ENCODE measurements around the gene MAGEB17.
A peak's percentile ranks its signal among the peaks of the same experiment; 100 is the strongest.
"Not testable (repeated sequence)": the region's sequence is repeated elsewhere in the genome, so short reads cannot be mapped to it uniquely, and the experiment has no call there.

MAGEB17 gene

DNA sequence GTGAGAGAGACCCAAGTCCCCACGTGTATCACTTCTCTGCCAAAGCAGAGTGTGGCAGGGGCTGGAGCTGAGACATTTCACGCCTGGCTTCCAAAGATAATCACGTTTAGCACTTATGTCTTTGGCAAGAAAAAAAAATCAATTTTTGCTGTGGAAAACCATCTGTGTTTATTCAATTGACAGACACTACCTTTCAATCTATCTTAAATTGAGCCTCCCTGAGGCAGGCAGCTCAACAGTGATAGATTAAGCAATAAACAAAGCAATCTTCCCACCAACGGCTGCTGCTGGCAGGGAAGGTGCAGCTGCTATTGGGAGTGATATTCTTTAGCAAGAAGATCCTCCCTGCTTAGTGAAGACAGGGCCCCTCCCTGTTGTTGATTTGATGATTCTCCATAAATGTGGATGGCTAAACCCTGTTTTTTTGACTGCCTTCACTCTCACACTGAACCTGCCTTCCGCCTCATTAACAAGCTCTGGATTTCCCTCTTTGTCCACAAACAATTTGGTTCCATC lies 11.6 kb upstream of the MAGEB17 start:
- DNase-seq (ENCODE audit: insufficient read length, low spot score) (no peak), FAIRE-seq (no peak)

DNA sequence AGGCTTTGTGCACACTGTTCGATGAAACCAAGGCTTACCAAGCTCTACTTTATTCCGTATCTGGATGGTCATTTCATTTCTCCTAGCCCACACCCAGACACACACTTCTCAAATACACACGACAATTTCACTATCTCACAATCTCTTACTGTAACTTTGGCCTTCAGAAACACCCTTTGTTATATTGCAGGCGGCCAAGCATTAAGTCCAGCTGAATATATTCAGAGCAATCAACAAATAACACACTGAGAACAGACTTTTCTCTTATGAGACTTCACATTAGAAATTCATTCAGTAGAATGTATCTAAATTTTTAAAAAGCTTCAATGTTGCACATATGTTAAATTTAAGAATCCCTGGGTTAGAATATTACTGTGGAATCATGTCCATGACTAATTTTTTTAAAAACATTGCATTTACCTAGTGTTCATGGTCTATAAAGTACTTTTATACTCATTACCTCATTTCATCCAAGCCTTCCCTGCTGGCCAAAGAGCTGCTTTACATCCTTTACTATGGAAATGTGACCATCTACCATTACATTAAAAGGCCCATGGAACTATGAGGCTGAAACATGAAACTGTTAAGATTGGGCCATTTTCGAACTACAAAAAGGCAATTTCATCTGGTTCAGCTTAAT lies 10.5 kb upstream of the MAGEB17 start:
- FAIRE-seq = no peak
- no peak for DNase-seq (ENCODE audit: insufficient read length, low spot score)

DNA sequence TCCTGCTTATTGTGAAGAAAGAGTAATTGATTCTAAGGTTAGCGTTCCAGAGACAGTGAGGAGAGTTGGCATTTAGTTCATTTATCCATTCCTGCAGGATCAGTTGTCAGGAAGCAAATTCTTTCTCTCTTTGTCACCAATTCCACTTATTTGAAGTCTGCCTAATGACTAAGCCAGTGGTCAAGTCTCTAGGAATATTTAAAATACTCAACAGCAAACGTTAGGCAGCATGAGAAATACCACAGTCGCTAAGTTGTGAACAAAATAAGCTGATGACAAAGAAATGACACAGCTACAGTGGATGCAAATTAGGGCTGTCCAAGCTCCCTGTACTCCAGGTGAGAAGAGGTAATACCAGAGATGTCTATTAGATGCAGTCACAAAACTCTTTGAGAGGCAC lies 6.6 kb upstream of the MAGEB17 start:
- peak; percentile 70 for FAIRE-seq
- DNase-seq (ENCODE audit: insufficient read length, low spot score) = no peak

DNA sequence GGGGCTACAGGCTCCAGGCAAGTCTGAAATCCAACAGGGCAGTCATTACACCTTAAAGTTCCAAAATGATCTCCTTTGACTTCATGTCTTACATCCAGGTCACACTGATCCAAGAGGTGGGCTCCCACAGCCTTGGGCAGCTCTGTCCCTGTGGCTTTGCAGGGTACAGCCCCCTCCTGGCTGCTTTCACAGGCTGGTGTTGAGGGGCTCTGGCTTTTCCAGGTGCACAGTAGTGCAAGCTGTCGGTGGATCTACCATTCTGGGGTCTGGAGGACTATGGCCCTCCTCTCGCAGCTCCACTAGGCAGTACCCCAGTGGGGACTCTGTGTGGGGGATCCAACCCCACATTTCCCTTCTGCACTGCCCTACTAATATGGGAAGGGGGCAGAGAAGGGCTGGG lies 6.1 kb upstream of the MAGEB17 start:
- DNase-seq (ENCODE audit: insufficient read length, low spot score); FAIRE-seq: not testable (repeated sequence)

DNA sequence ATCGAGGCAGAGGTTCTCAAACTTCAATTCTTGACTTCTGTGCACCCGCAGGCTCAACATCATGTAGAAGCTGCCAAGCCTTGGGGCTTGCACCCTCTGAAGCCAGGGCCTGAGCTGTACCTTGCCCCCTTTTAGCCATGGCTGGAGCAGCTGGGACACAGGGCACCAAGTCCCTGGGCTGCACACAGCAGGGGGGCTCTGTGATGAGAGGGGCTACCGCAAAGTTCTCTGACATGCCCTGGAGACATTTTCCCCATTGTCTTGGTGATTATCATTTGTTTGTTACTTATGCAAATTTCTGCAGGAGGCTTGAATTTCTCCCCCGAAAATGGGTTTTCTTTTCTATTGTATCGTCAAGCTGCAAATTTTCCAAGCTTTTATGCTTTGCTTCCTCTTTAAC lies 4.9 kb upstream of the MAGEB17 start:
- DNase-seq (ENCODE audit: insufficient read length, low spot score) = no peak
- no peak for FAIRE-seq

DNA sequence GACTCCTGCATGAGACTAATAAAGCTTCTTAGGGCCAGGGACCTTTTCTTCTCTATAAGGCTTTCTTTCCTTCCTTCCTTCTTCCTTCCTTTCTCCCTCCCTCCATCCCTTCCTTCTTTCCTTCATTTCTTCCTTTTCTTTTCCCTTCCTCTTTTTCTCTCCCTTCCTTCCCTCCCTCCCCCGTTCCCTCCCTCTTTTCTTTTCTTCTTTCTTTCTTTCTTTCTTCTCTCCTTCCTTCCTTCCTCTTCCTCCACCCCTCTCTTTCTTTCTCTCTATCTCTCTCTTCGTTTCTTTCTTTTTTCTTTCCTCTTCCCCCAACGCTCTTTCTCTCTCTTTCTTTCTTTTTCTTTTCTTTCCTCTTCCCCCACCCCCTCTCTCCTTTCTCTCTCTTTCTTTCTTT lies 2.5 kb upstream of the MAGEB17 start:
- no peak for DNase-seq (ENCODE audit: insufficient read length, low spot score)
- no peak for FAIRE-seq

DNA sequence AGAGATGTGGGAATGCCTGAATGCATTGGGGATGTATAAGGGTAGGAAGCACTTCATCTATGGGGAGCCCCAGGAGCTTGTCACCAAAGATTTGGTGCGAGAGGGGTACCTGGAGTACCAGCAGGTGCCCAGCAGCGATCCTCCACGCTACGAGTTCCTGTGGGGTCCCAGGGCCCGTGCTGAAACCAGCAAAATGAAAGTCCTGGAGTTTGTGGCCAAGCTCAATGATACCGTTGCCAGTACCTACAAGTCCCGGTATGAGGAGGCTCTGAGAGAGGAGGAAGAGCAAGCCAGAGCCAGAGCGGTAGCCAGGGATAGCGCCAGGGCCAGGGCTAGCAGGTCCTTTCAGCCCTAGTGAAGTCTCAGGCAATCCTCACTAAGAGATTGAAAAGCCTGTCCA lies 3.8 kb downstream of the MAGEB17 start:
- FAIRE-seq (no peak), DNase-seq (ENCODE audit: insufficient read length, low spot score) (no peak)

DNA sequence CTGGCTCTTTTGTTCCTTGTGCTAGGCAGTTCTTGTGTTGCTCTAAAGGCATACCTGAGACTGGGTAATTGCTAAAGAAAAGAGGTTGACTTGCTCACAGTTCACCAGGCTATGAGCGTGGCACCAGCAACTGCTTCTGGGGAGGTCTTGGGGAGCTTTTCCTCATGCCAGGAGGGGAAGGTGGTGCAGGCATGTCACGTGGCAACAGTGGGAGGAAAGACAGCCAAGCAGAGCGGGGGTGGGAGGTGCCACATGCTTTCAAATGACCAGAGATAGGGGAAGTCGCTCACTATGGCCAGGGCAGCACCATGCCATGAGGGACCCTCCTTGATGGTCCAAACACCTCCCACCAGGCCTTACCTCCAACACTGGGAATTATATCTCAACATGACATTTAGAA lies 4.7 kb downstream of the MAGEB17 start:
- FAIRE-seq (no peak), DNase-seq (ENCODE audit: insufficient read length, low spot score) (no peak)

DNA sequence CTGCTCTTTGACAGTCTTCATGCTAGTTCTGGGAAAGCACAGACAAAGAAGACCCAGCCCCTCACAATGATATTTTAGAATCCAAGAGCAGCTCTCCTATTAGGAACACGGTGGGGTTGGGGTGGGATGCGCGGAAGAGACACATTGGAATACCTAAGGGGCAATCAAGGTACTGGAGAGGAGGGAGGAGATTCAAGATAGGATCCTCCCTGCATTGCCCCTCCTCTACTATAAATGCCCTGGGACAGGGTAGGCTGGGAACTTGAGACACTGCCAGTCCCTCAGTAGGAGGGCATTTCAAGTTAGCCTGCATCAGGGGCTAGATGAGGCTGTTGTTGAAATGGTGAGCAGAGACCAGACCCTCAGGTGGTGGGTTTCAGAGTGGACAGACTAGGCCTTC lies 5.1 kb downstream of the MAGEB17 start:
- FAIRE-seq (no peak), DNase-seq (ENCODE audit: insufficient read length, low spot score) (no peak)

DNA sequence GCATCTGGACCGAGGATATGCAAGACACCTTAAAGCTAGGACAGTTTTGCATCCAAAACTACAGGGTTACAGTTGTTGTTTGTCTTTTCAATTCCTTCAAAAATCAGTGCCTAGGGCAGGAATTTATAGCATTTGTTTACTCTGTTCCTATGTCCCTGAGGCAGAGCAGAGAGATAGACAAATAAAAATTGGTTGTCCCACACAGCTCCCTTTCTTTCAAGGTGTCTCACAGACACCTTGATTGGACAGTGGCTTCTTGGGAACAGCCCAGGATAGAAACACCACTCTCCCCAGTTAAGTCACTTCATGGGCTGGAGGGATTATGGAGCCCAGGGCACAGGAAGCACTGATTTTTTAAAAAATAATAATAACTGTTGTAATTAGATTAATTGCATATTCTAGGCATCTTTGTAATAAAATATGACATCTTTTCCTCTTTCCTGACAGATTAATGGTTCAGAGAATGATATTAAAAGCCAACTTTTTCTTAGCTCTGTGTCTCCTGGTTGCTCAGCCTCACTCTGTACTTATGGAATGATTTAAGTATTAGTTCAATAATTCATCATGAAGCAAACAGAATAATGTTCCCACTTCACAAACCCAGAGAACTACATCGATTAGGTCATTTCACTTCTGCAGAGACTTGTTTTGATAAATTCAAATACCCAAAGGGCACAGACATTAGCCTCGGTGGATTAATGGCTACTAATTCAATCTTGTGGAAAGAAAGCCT lies 8.2 kb downstream of the MAGEB17 start:
- no peak for DNase-seq (ENCODE audit: insufficient read length, low spot score)
- FAIRE-seq = no peak

DNA sequence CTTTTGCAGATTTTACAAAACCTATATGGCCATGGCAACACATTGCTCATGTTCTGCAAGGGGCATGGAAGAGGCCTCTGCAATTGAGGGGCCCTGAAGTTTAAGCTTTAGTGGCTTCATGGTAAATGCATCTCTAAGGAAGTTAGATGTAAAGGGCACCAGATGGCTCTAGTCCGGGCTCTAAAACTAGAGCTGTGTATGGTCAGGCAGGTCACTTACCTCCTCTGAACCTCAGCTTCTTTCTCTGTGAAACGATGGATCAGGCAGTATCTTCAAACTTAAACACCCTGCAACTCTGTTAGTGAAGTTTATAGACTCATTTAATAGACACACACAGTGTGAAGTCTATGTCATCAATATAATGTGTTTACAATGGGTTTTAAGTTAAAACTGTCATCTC lies 10.0 kb downstream of the MAGEB17 start:
- FAIRE-seq = no peak
- DNase-seq (ENCODE audit: insufficient read length, low spot score) = no peak

DNA sequence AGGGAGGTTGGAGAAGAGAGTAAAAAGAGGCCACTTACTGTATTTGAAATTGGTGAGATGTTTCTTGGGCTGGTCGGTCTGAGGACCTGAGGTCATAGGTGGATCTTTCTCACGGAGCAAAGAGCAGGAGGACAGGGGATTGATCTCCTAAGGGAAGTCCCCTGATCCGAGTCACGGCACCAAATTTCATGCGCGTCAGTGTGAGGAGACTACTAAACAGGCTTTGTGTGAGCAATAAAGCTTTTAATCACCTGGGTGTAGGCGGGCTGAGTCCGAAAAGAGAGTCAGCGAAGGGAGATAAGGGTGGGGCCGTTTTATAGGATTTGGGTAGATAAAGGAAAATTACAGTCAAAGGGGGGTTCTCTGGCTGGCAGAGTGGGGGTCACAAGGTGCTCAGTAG lies 16.6 kb downstream of the MAGEB17 start:
- not testable (repeated sequence) for DNase-seq (ENCODE audit: insufficient read length, low spot score); FAIRE-seq

DNA sequence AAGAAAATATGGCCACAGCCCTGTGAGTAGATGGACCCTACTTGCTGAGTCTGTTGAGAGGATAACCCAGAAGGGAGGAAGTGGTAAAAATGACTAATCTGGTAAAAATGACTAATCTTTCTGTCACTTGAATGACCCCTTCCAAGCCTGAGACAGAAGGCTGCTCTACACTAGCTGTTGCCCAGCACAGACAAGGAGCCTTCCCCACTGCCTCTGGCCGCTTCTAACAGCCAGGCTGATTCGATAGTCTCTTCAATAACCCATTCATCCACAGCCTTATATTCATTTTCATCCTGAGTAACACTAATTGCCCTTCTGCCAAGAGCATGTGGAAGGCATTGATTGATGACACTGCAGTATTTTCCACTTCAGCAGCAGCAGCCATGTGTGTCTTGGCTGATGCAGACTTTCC lies 18.4 kb downstream of the MAGEB17 start:
- DNase-seq (ENCODE audit: insufficient read length, low spot score) (peak; percentile 25), FAIRE-seq (peak; percentile 88)

DNA sequence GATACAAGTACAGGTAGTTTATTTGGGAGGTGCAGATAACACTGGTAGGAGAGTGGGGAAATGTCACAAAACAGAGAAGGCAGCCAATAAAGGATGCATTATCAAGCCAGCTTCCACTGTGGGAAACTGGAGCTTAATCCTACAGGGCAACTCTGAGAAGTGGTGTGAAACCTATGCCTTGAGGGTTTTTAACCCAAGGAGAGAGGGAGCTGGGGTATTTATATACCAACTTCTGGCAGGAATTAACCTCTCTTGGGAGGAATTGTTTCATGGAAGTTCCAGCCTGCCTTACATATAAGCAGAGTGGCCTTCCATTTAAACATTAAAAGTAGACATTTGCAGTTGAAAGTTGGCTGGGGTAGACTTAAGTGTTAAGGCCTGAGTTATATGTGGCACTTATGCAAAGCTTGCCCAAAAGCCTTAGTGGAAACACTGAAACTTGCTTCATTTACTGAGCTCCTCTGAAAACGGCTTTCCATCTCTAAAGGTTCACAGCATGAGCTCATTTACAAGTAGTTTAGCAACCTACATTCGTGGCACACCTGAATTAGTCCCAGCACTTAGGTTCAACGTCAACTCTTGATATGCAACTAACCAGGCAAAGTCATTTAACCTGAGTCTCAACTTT lies 19.2 kb downstream of the MAGEB17 start:
- no peak for DNase-seq (ENCODE audit: insufficient read length, low spot score)
- FAIRE-seq = no peak

DNA sequence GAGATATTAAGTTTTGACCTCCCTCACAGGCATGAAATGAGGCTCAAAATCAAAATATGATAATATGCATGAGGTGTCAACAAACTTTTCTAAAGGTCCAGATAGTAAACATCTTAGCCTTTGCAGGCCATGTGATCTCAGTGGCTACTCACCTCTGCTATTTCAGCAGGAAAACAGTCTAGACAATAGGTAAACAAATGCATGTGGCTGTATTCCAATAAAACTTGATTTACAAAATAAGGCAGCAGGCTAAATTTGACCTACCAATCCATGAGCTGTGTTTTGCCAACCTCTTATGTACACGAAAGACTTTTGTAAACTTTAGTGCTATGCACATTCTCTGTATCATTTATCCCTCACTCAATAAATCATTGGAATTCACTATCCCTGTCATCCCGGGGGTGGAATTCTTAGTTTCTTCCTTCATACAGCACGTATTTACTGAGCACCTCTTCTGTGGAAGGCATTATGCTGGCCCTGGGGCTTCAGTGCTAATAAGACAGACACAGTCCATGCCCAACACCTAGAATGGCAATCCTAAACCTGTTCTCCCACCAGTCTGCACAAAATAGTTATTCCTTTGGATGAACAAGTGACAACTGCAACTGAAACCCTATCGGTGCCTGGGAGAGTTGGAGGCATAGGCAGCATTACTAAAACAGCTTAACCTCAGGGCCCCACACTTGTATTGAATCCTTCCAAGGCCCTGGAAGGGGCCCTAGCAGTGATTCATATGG lies 19.9 kb downstream of the MAGEB17 start:
- no peak for DNase-seq (ENCODE audit: insufficient read length, low spot score)
- FAIRE-seq = no peak

DNA sequence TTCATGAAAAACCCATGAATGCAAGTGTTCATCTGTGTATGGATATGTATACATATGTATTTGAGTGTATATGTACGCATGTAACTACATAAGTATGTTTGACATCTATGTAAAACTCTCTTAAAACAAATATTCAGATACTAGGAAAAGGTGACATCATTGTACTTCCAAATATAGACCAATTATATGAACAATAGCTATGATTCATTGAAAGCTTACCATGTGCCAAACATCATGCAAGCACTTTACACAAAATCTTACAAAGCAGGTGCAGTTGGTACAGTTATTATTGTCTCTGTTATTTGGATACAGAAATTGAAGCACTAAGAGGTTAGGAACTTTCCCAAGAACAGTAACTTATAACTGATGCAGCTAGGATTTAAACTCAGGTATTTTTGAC lies 21.4 kb downstream of the MAGEB17 start:
- FAIRE-seq (no peak), DNase-seq (ENCODE audit: insufficient read length, low spot score) (no peak)

DNA sequence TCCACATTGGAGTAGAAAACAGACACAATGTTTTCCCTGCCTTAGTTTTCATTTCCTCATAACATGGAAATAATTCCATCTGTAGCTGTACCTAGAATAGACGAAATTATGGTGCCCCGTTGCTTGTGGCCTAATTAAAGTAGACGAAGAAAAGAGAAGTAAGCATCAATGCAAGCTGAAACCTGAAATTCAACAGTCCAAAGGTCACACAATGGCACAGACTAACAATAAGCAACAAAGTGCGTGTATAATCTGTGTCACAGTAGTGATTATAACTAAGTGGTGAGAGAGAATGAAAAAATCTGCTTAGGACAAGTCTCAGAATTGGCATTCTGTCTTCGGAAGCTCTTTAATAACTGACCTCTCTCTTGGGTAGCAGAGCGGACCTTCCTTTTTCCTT lies 24.3 kb downstream of the MAGEB17 start:
- DNase-seq (ENCODE audit: insufficient read length, low spot score) = no peak
- no peak for FAIRE-seq

DNA sequence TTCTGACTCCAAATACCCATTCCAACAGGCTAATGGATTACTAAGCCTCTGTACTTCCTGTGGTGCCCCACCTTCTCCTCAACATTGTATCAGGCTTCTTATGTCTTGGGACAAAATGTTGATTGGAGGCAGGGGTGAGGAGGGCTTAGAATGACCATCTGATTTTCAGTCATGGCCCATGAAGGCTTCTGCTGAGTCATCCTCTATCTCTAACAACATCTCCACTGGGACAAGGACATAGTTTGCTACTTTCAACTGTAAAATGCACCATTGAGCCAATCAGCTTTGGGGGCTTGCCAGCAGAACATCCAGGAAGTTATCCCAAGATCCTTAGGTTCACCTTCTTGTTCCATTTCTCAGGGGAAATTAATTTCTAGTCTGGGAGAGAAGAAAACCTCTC lies 29.5 kb downstream of the MAGEB17 start:
- DNase-seq (ENCODE audit: insufficient read length, low spot score) (no peak), FAIRE-seq (no peak)

DNA sequence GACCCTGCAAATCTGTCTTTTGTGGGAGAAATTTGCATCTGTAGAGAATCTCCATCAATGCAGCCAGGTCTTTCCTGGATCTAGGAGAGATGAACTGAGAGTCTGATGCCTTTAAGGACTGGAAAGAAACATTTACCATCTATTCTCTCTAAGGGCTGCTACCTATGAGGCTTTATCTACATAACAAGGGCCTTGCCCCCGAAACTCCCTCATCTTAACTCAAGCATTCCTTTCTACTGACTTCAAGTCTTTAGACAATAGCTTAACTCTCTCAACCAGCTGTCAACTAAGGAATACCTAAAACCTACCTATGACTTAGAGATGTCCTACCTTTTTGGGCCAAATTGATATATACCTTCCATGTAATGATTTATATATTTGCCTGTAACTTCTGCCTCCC lies 32.1 kb downstream of the MAGEB17 start:
- DNase-seq (ENCODE audit: insufficient read length, low spot score) (no peak), FAIRE-seq (no peak)

DNA sequence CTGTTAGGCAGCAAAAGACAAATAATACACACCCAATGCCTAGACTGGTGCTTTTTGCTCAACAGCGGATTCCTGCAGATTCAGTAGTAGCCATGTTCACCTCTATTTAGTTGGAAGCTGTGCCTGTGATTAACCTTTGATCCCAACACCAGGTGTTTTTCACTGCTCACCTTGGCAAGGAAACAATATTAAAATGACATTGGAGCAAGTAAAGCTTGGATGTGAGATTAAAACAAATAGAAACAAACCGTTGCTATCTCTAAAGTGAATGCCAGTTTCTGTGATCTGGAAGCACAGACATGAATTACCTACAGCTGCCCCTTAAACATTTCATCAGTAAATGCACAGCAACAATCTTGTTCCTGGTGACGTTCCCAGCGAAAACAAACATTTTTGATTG lies 35.7 kb downstream of the MAGEB17 start:
- FAIRE-seq = no peak
- no peak for DNase-seq (ENCODE audit: insufficient read length, low spot score)

DNA sequence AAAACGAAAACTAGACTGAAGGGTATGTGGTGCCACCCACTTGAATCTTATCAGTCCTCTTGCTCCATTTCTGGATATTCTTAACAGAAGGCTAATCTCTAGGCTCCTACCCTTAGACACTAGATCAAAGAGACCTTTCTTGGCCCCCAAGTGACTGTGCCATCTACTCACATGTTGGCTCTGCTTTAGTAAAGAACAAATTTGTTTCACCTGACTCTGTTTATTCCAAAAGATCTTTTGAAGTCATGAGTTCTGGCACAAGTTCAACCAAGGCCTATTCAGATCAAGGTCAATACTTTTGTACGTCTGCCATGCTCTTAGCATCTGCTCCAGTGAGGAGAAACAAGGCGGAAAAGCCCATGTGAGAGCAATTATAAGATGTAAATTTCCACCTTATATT lies 37.3 kb downstream of the MAGEB17 start:
- no peak for DNase-seq (ENCODE audit: insufficient read length, low spot score)
- FAIRE-seq = no peak

All from GM19239 (cell line).